HG03045 (cell line): ENCODE data around the gene TBC1D2B.

Experiments used
- ATAC-seq: cut with Tn5 transposase; IDR thresholded peaks from one replicate; pipeline ENCODE4 v1.9.1; 2021; ENCODE audit warnings: mild to moderate bottlenecking, moderate library complexity; ENCODE audit not compliant: unreplicated experiment

TBC1D2B gene

GRCh38 chr15:78097667-78098066 is 20.2 kb upstream of the TBC1D2B start:
- ATAC-seq = no peak

DNA sequence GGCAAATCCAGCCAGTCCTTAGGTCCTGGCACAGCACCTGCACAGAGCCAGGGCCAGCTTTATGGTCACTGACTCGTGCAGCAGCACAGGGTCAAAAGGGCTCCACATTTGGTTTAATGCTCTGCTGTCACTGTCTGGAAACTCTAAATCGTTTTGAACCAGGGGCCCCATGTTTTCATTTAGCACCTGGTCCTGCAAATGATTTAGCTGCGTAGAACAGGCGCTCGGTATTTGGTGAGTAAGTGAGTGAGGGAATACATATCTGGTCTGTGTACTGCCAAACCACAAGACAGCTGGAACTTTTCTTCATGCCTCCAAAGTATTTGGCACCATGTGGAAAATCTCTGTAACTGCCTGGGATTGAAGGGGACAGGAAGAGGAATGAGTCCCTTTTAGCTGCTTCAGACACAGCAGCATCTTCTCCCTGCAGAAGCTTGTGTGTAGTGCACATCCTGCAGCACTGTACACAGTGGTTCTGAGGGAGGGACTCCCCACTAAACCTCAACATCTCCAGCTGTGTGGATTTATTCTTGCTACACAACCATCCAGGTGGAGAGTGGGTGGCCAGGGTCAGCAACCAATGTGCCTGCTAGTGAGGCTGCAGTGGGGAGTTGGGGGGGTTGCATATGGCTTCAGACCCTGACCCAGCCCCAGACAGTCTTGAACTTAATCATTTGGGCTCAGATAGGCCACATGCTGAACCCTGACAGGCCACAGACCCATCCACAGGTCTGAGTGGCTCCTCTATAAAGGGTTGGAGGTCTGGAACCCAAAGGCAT is 15.9 kb upstream of the TBC1D2B start:
- no peak for ATAC-seq

GRCh38 chr15:78092261-78093041 is 14.9 kb upstream of the TBC1D2B start, which contains the start of gene SH2D7:
Gene SH2D7 (plus strand): TSS chr15:78092561. CDS start chr15:78092585, 24 bp downstream.
- ATAC-seq = no peak

DNA sequence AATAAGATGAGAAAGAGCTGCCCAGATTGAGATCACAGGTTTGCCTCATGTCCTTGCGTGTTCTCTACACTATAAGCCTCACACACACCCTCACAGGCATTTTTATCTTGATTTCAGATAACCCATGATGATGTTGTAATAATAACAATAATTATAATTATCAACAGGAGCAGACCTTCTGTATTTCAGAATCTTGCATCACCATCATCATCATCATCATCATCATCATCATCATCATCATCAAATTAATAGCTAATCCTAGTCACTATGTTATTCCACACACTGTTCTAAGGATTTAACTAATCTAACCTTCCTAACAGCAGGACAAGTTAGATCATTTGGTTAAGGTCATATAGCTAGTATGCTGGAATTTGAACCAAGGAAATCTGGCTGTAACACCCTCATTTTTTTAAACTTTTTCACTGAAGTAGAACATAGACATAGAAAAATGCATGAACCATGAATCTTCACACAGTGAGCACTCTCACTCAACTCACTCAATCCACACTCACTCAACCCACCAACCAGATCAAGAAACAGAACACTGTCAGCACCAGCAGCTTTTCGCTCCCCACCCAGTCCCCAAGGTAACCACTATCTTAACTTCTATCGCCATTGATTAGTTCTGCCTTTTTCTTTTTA is 13.0 kb upstream of the TBC1D2B start:
- ATAC-seq = no peak

GRCh38 chr15:78088773-78089080 is 11.2 kb upstream of the TBC1D2B start:
- ATAC-seq = no peak

- ATAC-seq = peak; percentile 49
These were observed 10.7 kb upstream of the TBC1D2B start for GRCh38 chr15:78087951-78088772.

GRCh38 chr15:78085928-78086327 is 8.4 kb upstream of the TBC1D2B start:
- no peak for ATAC-seq

- no peak for ATAC-seq
These were observed 6.9 kb upstream of the TBC1D2B start for GRCh38 chr15:78084449-78084750.

GRCh38 chr15:78083687-78084448 is 6.4 kb upstream of the TBC1D2B start:
- ATAC-seq = no peak

GRCh38 chr15:78083186-78083585 is 5.7 kb upstream of the TBC1D2B start:
- ATAC-seq = no peak

- ATAC-seq = no peak
These were observed 5.2 kb upstream of the TBC1D2B start for GRCh38 chr15:78082743-78083110.

DNA sequence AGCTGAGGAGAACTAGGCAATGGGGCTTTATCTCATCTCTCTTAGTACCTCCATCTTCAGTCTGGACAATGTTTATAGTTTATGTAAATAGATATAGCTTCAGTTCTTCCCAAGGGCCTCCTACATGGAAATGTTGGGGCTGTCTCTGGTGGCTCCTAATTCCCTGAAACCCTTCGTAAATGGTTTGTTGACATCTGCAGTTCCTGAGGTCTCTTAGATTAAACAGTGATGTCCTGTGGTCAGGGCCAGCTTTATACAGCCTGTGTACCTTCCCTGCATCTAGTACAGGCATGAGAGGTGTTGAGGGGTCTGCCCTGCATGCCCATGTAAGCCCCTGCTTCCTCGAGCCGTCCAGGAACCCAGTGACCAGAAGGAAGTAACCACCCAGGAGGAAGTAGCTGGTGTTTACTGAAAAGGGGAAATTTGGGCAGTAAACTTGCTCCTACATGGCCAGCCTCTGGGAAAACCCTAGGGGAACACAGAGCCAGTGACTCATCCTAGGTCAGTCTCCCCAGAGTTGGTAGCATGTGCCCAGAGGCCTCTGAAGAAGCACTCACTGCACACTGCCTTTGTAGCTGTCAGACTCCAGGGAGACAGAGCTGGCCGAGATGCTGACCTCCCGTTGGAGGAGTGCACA is 4.7 kb upstream of the TBC1D2B start:
- no peak for ATAC-seq

GRCh38 chr15:78080088-78080460 is 2.6 kb upstream of the TBC1D2B start:
- ATAC-seq = no peak

- ATAC-seq = no peak
These were observed 2.0 kb upstream of the TBC1D2B start for GRCh38 chr15:78079298-78080087.

GRCh38 chr15:78077871-78078210 is 330 bp upstream of the TBC1D2B start:
- ATAC-seq = no peak

DNA sequence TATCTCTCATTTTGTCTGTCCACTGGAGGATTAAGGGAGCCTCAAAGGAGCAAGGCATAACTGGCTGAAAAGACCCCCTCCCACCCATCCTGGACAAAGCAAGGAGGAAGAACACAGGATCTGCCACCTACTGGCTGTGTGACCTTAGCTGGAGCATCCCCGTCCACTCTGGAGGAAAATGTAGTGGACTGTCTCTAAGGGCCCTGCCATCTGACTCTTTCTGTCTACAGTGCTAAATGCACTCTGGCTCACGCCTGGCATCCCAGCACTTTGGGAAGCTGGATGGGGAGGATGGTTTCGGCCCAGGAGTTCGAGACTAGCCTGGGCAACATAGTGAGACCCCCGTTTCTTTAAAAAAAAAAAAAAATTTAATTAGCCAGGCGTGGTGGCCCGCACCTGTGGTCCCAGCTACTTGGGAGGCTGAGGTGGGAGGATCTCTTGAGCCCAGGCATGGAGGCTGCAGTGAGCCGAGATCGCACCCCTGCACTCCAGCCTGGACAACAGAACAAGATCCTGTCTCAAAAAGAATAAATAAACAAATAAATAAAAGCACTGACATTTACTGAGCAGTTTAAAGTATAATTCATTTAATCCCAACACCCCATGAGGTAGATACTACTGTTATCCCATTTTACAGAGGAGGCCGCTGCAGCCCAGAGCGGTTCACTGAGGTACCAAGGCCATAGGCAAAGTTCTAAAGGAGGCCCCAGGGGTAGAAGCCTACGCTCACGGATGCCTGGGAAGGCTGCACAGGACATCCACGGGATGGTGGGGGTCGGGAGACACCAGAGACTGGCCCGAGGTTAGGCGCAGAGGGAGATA is 1.1 kb downstream of the TBC1D2B start:
- ATAC-seq = no peak

- ATAC-seq = no peak
These were observed 1.9 kb downstream of the TBC1D2B start for GRCh38 chr15:78075490-78076230.
